GM12892 (cell line): ENCODE measurements around the gene KISS1R.

Experiments
- DNase-seq: peaks from one replicate; pipeline ENCODE4 v3.0.0; 2011; ENCODE audit not compliant: insufficient read length
- FAIRE-seq: peaks from 2 replicates; lab custom pipeline; 2011; peaks lifted over from hg19 to GRCh38; lab: Jason Lieb, UNC
- POLR2A ChIP-seq: IDR thresholded peaks from 2 replicates; pipeline ENCODE4 v1.6.1; 2011; ENCODE audit warnings: low read depth, low read length, control low read depth
- POLR2AphosphoS5 ChIP-seq: IDR thresholded peaks from 2 replicates; pipeline ENCODE4 v1.6.1; 2011; ENCODE audit warnings: low read depth, low read length, control low read depth
- TAF1 ChIP-seq: IDR thresholded peaks from 2 replicates; pipeline ENCODE4 v1.6.1; 2011; ENCODE audit warnings: low read depth, mild to moderate bottlenecking, control low read depth, low read length, borderline replicate concordance

The KISS1R gene

GRCh38 chr19:964761-965694, 47.9 kb downstream of the KISS1R start:
- no peak for TF ChIP-seq POLR2AphosphoS5
- no peak for TF ChIP-seq TAF1
- DNase-seq, result no peak
- FAIRE-seq, result no peak

GRCh38 chr19:966485-967088, 49.5 kb downstream of the KISS1R start:
- DNase-seq (no peak), FAIRE-seq (no peak)
- TF ChIP-seq POLR2A, result no peak
- no peak for TF ChIP-seq TAF1
- no peak for TF ChIP-seq POLR2AphosphoS5
